HepG2 (cell line): ENCODE results near the gene CACNA1G. TPM values are rescaled to one million over a fixed set of nuclear protein-coding genes. Genes with fewer than 3 reads are reported as not detected.
A peak's percentile ranks its signal among the peaks of the same experiment; 100 is the strongest.

Experiments used
- KLF6 ChIP-seq: IDR thresholded peaks from 2 replicates; pipeline ENCODE4 v1.8.0; 2016; ENCODE audit warnings: missing biosample characterization, missing genetic modification reagents
- RFX3 ChIP-seq: IDR thresholded peaks from 2 replicates; pipeline ENCODE4 v1.6.1; 2016; ENCODE audit warnings: missing biosample characterization, missing genetic modification reagents
- SAP130 ChIP-seq: IDR thresholded peaks from 2 replicates; pipeline ENCODE4 v1.6.1; 2016; ENCODE audit warnings: low read depth
- ZNF296 ChIP-seq: sonication (generic); formaldehyde crosslinking; conservative IDR thresholded peaks from 2 replicates; pipeline ENCODE4 v1.5.0; 2020; ENCODE audit warnings: mild to moderate bottlenecking, missing genetic modification reagents
- ZNF547 ChIP-seq: sonication (generic); formaldehyde crosslinking; IDR thresholded peaks from 2 replicates; pipeline ENCODE4 v1.5.1; 2020; ENCODE audit warnings: mild to moderate bottlenecking, missing genetic modification reagents
- ZNF574 ChIP-seq: sonication (generic); formaldehyde crosslinking; IDR thresholded peaks from 2 replicates; pipeline ENCODE4 v1.4.0; 2020; ENCODE audit warnings: missing genetic modification reagents
- ZNF703 ChIP-seq: sonication (generic); formaldehyde crosslinking; IDR thresholded peaks from 2 replicates; pipeline ENCODE4 v1.5.1; 2020; ENCODE audit warnings: missing genetic modification reagents, mild to moderate bottlenecking, moderate library complexity, borderline replicate concordance
- polyA plus RNA-seq, 8 experiments: library from polyadenylated mRNA; depleted of rRNA in 3 of 8; stranded (reverse) in 7 of 8; unstranded in 1 of 8; fragments of >200 nt; fragmentation: Illumina TruSeq in 4 of 8; extraction: Trizol in 4 of 8; gene quantifications; 2 replicates each; pipeline versions ENCODE4 v1.2.1 to v1.2.3, GENCODE V29; 2011 to 2016; ENCODE audit warnings: low read depth in 4 of 8, missing spikeins in 1 of 8, mixed read lengths in 1 of 8; ENCODE audit not compliant: insufficient read depth in 1 of 8
- total RNA-seq, 5 experiments: library from RNA; depleted of rRNA; stranded (reverse); fragments of >200 nt; fragmentation: Illumina TruSeq; extraction: Trizol; gene quantifications; 2 replicates each; pipeline ENCODE4 v1.2.3, GENCODE V29; 2016; ENCODE audit warnings: low read depth in 1 of 5
- TF ChIP-seq, protein P1 (sequence below): sonication (generic); formaldehyde crosslinking; IDR thresholded peaks from 2 replicates; pipeline ENCODE4 v1.5.0; 2020; ENCODE audit warnings: mild to moderate bottlenecking, missing genetic modification reagents, borderline replicate concordance
- TF ChIP-seq, protein P2 (sequence below): sonication (generic); formaldehyde crosslinking; IDR thresholded peaks from 2 replicates; pipeline ENCODE4 v1.4.0; 2020; ENCODE audit warnings: missing genetic modification reagents, borderline replicate concordance

CACNA1G gene
- total and polyA plus RNA-seq, 2 of the 13 experiments (the other 11 are each of a cell fraction or from before 2014, with no cell fraction given): 0.02 TPM; not detected in 1

DNA sequence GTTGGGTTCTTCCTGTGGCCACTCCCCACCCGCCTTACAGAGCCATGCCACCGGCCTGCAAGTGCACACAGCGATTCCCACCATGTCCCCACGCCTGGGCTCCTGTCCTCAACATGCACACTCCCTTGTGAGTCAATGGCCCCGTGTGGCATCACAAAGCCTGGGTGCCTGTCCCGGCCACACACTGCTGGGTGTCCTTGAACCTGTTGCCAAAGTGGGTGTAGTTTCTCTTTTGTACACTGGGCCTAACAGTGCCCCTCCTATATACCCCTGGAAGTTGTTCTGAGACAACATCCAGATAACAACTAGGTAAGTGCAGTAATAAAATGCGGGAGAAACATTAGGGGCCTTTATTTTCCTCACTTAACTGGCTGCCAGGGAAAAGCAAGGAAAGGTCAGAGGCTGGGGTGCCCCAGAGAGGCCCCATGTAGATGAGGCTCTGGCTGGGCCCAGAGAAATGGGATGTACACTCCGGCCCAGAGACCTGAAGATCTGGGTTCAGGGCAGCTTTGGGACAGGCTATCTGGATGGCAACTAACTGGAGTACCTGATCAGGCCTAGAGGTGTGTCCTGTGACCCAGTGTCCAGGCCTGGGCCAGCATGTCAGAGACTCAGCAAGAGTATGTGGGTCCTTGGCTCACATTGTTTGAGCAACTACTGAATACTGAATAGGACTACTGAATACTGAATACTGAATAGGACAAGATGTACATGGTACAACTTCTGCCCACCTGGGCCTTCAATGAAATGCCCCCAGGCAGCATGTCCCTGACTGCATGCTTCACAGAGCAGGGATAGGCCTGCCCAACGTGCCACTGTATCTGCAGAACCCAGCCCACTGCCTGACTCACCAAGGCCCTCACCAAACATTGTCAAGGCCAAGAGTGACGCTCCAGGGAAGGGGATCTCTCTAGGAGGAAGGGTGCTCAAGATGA is 82.5 kb downstream of the CACNA1G start (continued):
- no peak for TF ChIP-seq ZNF703 (CRISPR knock-in tag)
- no peak for TF ChIP-seq ZNF296
- TF ChIP-seq SAP130 (CRISPR knock-in tag): peak; percentile 39
- TF ChIP-seq, protein P1, sequence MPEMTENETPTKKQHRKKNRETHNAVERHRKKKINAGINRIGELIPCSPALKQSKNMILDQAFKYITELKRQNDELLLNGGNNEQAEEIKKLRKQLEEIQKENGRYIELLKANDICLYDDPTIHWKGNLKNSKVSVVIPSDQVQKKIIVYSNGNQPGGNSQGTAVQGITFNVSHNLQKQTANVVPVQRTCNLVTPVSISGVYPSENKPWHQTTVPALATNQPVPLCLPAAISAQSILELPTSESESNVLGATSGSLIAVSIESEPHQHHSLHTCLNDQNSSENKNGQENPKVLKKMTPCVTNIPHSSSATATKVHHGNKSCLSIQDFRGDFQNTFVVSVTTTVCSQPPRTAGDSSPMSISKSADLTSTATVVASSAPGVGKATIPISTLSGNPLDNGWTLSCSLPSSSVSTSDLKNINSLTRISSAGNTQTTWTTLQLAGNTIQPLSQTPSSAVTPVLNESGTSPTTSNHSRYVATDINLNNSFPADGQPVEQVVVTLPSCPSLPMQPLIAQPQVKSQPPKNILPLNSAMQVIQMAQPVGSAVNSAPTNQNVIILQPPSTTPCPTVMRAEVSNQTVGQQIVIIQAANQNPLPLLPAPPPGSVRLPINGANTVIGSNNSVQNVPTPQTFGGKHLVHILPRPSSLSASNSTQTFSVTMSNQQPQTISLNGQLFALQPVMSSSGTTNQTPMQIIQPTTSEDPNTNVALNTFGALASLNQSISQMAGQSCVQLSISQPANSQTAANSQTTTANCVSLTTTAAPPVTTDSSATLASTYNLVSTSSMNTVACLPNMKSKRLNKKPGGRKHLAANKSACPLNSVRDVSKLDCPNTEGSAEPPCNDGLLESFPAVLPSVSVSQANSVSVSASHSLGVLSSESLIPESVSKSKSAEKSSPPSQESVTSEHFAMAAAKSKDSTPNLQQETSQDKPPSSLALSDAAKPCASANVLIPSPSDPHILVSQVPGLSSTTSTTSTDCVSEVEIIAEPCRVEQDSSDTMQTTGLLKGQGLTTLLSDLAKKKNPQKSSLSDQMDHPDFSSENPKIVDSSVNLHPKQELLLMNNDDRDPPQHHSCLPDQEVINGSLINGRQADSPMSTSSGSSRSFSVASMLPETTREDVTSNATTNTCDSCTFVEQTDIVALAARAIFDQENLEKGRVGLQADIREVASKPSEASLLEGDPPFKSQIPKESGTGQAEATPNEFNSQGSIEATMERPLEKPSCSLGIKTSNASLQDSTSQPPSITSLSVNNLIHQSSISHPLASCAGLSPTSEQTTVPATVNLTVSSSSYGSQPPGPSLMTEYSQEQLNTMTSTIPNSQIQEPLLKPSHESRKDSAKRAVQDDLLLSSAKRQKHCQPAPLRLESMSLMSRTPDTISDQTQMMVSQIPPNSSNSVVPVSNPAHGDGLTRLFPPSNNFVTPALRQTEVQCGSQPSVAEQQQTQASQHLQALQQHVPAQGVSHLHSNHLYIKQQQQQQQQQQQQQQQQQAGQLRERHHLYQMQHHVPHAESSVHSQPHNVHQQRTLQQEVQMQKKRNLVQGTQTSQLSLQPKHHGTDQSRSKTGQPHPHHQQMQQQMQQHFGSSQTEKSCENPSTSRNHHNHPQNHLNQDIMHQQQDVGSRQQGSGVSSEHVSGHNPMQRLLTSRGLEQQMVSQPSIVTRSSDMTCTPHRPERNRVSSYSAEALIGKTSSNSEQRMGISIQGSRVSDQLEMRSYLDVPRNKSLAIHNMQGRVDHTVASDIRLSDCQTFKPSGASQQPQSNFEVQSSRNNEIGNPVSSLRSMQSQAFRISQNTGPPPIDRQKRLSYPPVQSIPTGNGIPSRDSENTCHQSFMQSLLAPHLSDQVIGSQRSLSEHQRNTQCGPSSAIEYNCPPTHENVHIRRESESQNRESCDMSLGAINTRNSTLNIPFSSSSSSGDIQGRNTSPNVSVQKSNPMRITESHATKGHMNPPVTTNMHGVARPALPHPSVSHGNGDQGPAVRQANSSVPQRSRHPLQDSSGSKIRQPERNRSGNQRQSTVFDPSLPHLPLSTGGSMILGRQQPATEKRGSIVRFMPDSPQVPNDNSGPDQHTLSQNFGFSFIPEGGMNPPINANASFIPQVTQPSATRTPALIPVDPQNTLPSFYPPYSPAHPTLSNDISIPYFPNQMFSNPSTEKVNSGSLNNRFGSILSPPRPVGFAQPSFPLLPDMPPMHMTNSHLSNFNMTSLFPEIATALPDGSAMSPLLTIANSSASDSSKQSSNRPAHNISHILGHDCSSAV (CRISPR knock-in tag): no peak
- no peak for TF ChIP-seq RFX3
- TF ChIP-seq ZNF547 (CRISPR knock-in tag): 0 out of 2 replicates have a peak, but pooled peaks have one; percentile 6
- no peak; the same call in 1 of the 2 replicates for TF ChIP-seq ZNF574
- no peak for TF ChIP-seq KLF6 (CRISPR knock-in tag)
- TF ChIP-seq, protein P2, sequence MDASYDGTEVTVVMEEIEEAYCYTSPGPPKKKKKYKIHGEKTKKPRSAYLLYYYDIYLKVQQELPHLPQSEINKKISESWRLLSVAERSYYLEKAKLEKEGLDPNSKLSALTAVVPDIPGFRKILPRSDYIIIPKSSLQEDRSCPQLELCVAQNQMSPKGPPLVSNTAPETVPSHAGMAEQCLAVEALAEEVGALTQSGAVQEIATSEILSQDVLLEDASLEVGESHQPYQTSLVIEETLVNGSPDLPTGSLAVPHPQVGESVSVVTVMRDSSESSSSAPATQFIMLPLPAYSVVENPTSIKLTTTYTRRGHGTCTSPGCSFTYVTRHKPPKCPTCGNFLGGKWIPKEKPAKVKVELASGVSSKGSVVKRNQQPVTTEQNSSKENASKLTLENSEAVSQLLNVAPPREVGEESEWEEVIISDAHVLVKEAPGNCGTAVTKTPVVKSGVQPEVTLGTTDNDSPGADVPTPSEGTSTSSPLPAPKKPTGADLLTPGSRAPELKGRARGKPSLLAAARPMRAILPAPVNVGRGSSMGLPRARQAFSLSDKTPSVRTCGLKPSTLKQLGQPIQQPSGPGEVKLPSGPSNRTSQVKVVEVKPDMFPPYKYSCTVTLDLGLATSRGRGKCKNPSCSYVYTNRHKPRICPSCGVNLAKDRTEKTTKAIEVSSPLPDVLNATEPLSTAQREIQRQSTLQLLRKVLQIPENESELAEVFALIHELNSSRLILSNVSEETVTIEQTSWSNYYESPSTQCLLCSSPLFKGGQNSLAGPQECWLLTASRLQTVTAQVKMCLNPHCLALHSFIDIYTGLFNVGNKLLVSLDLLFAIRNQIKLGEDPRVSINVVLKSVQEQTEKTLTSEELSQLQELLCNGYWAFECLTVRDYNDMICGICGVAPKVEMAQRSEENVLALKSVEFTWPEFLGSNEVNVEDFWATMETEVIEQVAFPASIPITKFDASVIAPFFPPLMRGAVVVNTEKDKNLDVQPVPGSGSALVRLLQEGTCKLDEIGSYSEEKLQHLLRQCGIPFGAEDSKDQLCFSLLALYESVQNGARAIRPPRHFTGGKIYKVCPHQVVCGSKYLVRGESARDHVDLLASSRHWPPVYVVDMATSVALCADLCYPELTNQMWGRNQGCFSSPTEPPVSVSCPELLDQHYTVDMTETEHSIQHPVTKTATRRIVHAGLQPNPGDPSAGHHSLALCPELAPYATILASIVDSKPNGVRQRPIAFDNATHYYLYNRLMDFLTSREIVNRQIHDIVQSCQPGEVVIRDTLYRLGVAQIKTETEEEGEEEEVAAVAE (CRISPR knock-in tag): no peak
